ENCODE measurements around the gene TENM4.

DNA sequence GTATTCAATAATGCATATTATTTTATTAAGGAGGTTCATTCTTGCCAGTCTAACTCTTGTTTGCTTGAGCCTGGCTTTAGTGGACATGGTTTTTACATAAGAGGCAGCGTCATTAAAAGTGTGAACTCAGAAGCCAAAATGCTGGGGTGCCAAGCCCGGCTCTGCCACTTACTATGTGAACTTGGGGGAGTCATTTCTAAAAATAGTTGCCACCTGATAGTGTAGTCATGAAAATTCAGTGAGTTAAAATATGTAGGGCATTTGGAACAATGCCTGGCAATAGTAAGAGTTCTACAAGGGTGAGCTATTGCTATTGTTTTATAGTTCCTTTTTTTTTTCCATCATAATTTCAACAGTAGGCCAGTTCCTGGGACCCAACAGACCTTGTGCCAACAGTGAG lies 49.9 kb downstream of the TENM4 start:
- TF ChIP-seq, protein P1, sequence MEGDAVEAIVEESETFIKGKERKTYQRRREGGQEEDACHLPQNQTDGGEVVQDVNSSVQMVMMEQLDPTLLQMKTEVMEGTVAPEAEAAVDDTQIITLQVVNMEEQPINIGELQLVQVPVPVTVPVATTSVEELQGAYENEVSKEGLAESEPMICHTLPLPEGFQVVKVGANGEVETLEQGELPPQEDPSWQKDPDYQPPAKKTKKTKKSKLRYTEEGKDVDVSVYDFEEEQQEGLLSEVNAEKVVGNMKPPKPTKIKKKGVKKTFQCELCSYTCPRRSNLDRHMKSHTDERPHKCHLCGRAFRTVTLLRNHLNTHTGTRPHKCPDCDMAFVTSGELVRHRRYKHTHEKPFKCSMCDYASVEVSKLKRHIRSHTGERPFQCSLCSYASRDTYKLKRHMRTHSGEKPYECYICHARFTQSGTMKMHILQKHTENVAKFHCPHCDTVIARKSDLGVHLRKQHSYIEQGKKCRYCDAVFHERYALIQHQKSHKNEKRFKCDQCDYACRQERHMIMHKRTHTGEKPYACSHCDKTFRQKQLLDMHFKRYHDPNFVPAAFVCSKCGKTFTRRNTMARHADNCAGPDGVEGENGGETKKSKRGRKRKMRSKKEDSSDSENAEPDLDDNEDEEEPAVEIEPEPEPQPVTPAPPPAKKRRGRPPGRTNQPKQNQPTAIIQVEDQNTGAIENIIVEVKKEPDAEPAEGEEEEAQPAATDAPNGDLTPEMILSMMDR (IDR thresholded peaks at IDR 0.05) = no peak
- no peak for TF ChIP-seq POLR2A (IDR thresholded peaks at IDR 0.05)
